GM18519 (cell line): ENCODE data around the gene TTN.
"Not testable (repeated sequence)": the region's sequence is repeated elsewhere in the genome, so short reads cannot be mapped to it uniquely, and the experiment has no call there.

Source experiments
- ATAC-seq: cut with Tn5 transposase; IDR thresholded peaks from one replicate; pipeline ENCODE4 v1.9.1; 2021; ENCODE audit warnings: mild to moderate bottlenecking, moderate library complexity; ENCODE audit not compliant: unreplicated experiment, low FRiP score

The TTN gene

DNA sequence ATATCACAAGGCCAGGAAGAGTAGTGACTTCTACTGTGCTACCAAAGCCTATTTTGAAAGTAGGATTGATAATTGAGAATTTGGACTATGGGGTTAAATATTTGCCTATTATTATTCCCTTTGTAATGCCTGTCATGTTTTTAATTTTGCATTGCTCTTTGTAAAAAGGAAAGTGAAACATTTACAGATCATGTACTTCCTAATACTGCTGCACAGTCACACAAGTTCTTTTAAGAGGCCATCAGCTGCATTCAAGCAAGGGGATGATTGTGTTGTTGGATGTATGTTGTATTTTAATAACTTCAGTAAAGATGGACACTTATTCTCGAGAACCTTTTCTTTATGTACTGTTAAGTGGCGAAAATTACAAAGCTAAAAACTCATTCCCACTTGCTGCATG, 256.9 kb downstream of the TTN start:
- peak; percentile 70 for ATAC-seq

DNA sequence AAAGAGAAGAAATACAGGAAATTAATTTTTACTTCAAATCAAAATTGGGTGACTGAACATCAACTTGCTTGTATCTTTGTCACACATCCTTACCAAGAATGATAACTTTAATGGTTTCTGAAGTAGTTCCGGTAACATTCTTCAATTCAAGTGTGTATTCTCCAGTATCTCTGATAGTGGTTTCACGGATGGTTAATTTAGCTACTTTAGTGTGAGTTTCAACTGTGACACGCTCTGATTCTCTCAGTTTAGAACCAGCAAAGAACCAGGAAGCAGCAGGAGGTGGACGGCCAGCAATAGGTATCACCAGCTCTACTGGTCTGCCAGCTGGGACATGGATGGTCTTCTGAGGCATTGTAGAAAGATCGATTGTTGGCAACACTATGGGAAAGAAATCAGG, 264.7 kb downstream of the TTN start:
- ATAC-seq, result no peak

DNA sequence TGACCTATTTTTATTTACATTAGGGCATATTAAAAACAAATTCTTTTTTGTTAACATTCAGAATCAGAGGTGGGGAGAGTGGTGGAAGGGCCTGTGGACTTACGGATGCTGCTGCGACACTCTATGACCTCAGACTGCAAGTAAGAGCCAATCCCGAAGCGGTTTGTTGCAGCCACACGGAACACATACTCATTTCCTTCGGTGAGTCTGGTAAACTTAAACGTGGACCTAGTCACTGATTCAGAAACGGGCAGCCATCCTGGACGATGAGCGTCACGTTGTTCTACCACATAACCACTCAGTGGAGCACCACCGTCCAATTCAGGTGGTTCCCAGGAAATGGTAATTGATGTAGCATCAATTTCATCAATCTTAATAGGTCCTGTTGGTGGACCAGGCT, 265.1 kb downstream of the TTN start:
- ATAC-seq, result no peak

DNA sequence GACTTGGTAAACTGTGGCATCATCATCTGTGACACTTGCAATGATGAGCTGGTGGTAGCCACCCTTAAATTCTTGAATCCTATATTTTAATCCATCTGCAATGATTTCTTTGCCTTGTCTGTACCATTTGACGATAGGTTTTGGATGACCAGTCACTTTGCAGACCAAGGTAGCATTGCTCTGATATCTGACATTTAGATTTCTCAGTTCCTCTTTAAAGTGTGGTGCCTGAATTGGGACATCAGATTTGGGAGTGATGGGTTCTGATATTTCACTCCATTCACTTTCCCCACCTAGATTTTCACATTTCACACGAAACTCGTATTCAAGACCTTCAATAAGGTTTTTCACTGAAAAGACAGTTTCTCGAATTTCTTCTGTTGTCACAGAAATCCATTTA, 271.2 kb downstream of the TTN start:
- ATAC-seq, result no peak

DNA sequence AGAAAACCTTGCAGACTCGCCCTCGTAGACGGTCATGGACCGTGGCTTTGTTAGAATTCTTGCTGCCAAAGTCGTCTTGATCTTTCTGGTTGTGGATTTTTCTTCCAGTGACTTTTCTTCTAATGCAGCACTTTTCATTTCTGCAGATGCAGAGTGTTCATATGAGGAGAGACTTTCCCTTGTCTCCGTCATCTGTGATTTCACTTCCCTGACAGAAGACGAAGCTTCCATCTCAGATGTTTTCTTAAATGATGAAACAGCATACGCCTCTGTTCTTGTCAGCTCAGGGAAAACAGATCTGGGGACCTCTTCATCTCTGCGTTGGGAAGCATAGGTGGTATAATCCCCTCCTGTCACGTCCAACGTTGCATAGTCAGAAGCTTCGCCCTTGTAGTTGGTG, 276.1 kb downstream of the TTN start:
- ATAC-seq, result no peak

DNA sequence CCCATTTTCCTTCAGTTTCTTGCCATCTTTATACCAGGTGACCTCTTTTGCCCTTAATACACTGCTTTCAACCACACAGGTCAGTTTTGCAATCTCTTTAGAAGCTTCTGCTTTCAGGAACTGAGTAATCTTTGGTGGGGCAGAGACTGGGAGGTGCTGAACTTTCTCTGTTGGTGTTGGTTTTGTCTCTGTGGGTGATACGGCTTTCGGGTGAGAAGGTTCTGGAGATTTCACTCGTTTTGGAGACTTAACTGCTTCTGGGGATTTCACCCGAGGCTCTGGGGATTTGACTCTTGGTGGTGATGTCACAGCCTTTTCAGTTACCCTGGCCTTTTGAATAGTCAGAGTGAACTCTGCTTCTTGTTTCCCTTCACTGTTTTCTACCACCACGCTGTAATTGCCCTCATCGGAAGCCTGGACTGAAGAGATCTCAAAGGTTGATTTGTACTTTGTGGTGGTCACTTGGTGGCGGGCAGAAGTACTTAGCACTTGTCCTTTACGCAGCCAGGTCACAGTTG, 276.5 kb downstream of the TTN start:
- ATAC-seq, result peak; percentile 94

DNA sequence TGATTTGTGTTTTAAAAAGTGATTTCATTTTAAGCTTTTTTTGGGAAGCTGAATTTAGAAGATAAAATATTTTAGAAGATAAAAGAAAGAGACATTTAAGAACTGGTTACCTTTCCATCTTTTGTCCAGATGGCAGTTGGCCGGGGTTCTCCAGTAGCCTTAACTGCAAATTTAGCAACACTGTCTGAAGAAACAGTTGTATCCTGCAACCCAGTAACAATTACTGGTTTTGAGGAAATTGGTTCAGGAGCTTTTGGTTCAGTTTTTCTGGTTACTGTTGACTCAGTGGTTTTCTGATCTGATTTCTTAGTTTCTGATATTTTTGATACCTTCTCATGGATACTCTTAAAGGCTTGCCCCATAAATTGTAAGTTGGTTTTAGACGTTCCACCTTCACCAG, 277.1 kb downstream of the TTN start:
- no peak for ATAC-seq

DNA sequence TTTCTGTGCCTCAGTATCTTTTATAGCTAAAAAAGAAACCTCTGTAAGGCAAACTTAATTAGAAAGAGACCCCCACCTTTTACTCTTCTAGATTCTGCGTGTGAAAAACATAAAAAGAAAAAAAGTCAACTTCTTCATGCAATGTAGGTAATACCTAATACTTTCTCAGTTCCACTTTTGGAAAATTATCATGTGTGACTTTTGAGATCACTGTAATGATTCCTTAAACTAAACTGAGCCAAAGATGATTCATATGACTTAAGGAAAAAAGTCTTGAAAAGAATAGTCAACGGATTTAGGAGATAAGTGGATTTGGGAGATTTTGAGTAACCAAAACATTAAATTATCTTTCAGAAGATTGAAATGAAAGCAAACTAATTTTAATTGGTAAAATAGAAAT, 278.0 kb downstream of the TTN start:
- ATAC-seq, result no peak

DNA sequence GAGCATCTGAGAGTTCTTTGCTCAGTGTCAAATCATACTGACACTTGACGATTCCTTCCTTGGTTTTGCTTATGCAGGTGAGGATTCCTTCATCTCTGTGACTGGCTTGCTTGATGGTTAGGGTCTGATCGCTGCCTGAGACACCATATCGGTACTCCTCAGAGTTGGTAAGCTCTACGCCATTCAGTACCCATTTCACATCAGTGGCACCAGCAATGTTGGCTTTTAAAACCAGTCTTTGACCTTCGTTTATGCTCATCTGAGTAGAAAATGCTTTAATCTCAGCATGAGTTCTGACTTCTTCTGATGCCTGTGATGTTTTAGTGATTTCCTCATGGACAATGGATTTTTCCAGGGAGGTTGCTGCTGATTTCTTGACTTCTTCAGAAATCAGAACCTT, 278.6 kb downstream of the TTN start:
- ATAC-seq, result no peak

DNA sequence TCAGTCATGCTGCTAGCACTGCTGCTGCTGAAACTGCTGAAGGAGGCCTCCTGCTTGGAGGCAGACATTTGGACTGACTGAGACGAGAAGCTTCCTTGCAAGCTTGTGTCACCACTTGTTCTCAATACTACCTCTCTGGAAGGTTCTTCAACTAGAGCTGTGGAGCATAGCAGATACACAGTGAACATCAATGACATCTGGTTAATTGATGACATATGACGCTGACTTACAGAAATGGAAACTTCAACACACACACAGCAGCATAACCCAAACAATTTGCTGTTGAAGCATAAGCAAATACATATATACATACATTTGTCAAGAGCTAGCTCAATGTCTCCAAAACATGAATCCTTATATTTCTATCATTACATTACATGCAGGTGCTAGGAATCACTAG, 279.6 kb downstream of the TTN start:
- no peak for ATAC-seq

DNA sequence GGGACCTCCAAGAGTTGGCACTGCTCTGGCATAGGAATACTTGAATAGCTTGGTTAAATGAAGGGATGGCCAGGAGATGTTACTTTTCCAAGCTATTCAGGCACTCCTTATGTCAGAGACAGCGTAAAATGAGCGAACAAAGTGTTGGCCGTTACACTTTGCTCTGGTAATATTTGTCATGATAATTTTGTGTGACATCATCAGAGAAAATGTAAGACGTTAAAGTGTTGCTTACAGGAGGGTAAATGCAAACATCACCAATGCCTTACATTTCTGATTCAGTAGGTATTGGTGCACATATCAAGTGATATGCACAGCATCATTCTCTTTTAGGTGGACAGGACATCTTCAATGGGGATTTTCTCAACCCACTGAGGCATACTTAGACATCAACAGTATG, 281.0 kb downstream of the TTN start:
- ATAC-seq, result no peak

DNA sequence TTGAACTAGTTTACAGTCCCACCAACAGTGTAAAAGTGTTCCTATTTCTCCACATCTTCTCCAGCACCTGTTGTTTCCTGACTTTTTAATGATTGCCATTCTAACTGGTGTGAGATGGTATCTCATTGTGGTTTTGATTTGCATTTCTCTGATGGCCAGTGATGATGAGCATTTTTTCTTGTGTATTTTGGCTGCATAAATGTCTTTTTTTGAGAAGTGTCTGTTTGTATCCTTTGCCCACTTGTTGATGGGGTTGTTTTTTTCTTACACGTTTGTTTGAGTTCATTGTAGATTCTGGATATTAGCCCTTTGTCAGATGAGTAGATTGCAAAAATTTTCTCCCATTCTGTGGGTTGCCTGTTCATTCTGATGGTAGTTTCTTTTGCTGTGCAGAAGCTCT, 281.8 kb downstream of the TTN start:
- ATAC-seq, result not testable (repeated sequence)

DNA sequence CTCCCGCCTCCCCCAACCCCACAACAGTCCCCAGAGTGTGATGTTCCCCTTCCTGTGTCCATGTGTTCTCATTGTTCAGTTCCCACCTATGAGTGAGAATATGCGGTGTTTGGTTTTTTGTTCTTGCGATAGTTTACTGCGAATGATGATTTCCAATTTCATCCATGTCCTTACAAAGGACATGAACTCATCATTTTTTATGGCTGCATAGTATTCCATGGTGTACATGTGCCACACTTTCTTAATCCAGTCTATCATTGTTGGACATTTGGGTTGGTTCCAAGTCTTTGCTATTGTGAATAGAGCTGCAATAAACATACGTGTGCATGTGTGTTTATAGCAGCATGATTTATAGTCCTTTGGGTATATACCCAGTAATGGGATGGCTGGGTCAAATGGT, 282.2 kb downstream of the TTN start:
- ATAC-seq, result not testable (repeated sequence)

DNA sequence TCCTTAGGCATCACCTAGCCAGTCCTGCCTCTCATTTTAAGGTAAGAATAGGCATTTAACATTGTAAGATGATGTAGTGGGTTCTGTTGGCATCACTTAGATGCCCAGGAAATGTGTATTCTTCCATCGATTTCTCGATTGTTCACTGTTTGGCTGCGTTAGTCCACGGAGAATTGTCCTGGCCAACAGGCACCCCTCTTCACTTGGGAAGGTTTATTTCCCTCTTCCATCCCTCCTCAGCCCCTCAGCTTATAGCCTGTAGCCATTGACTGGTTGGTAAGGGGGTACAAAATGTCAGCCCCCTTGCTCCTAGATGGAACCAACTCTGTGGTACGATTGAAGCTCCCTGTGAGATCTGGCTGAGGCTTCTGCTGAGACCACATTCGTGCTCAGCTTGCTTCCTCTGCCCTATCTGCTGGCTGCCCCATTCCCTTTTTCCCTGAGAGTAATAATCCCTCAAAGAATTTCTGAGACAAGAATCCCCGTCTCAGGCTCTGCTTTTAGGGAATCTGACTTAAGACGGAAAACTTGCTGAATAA, 283.6 kb downstream of the TTN start:
- ATAC-seq, result no peak

DNA sequence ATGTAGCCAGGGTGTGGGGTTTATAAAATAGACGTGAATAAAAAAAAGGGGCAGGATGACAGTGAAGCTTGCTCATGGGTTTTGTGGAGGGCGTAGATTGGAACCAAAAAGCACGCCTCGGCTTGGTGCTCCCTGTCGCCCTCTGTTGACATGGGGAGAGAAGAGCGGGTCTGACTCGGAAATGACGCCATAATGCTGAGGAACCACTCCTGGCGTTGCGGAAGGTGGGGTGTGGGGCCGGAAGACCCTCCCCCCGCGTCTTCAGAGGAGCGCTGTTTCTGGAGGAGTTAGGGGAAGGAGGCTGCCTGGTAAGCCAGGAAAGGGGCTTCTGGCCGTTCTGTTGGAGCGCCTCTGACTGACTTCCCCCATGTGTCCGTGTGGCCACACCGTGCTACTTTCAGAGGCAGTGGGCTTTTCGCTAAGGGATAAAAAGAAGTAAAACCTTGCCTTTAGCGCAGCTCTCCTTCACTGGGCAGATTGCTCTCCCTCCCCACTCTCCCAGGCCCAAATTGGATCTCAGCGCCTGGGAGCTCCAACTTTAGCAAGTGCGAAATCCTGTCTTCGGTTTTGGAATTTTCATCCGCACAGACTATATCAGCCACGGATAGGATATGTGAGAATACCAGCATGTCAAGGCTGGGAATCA, 284.1 kb downstream of the TTN start:
- ATAC-seq, result peak; percentile 62

DNA sequence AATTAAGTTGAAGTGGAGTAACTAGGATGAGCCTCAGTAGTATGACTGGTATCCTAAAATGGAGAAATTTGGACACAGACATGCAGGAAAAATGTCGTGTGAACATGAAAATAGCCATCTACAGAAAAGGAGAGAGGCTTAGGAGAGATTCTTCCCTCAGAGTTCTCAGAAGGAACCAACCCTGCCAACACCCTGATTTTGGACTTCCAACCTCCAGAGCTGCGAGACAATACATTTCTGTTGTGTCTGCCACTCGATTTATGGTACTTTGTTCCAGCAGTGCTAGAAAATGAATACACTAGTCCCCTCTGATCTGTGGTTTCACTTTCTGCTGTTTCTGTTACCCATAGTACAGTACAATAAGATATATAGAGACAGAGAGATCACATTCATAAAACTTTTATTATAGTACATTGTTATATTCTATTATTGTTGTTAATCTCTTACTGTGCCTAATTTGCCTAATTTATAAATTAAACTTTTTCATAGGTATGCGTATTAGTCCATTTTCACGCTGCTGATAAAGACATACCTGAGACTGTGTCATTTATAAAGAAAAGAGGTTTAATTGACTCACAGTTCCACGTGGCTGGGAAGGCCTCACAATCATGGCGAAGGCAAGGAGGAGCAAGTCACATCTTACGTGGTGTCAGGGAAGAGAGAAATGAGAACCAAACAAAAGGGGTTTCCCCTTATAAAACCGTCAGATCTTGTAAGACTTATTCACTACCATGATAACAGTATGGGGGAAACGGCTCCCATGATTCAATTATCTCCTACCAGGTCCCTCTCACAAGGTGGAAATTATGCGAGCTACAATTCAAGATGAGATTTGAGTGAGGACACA, 285.7 kb downstream of the TTN start:
- ATAC-seq, result no peak

DNA sequence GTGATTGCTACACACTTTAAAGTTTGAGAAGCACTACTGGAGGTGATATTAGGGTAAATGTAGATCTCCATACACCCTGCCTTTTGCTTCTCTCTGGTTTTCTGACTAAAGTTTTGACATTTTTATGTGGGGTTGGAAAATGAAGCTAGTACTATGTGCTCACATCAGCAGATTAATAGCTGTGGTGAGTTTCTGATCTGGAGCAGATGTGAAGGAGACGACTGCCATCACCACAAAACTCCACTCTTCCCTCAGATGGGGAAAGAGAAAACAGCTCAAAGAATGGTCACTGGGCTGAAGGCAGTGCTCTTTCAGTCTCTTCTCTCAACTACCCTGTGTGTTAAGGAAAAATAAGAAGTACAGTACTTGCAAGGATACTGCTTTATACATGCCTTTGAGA, 289.7 kb downstream of the TTN start:
- no peak for ATAC-seq

DNA sequence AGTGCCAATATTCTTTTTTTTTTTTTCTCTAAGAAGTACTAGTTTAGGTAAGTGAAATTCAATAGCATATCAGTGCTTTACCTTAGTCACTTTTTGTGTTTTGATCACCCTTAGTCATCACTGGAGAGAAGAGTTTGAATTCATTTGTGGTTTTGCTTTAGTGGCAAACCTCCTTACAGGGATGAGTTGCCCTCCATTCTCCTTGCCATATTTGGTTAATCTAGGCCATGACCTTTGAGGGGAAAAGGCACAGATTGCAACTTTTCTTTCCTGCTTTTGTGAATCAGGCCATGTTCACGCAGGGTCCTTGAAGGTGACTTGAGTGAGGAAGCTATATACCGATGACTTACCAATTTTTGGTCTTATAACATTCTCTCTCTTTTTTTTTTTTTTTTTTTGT, 292.6 kb downstream of the TTN start:
- ATAC-seq, result no peak

DNA sequence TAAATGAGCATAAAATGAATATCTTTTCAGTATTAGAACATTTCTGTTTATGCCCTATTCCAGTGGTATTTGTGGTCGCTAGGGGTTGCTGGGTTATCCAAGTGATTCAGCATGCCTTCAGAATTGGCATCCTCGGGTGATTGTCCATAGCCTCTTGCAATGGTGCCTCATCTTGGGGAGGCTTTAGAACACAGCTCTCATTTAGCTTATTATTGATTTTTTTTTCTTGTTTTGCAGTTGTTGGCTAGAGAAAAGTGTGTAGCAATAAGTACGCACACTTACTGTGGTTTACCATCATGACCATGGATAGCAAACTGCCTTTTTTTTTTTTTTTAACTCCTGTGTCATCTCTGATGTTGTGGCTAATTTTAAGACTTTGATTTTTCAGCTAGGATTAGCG, 293.3 kb downstream of the TTN start:
- ATAC-seq, result no peak

DNA sequence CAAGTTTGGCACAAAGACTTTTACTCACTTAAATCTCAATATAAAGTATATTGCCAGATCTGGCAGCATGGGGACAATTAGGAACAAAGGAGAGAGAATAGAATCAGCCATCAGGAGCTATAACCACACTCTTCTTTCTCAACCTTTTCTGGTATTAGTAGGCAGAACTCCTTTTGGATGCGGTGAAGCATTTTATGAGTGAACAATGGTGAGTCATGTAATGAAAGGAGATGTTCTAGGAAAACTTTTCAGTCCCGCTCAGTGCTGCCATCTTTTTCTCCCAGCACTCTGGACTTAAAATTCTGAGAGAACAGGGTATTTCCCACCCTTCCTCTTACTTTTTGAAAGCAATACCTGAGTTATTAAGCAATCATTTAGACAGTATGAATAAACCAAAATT, 294.7 kb downstream of the TTN start:
- no peak for ATAC-seq

DNA sequence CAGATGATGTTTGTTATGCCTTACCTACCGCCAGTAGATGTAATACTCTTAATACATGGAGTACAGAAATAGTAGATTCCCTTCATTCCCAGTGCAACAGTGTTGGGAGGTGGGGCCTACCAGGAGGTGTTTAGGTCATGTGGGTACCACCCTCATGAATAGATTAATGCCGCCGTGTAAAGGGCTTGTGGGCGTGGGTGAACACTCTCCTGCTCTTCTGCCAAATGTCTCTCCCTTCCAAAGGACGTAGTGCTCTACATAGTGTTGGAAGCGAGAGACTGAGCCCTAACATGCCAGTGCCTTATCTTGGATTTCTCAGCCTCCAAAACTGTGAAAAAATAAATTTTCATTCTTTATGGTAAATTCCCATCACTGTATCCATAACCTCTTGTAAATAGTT, 296.8 kb downstream of the TTN start:
- no peak for ATAC-seq

DNA sequence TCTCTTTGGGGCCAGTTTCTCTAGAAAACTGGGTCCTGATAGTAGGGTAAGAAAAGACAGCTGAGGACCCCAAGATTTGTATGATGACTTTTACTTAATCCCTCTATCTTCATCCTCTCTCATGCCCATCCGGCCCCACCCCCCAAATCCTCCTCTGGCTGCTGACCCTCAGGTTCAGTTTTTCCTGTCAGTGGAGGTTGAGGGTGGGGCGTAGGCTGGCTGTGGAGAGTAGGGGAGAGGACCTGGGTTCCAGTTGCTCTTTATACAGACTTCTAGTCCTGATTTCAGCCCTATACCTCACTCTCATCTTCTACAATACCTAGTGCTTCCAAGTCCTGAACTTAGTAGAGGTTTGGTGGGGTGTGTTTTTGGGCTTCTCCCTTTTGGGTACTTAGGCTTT, 298.6 kb downstream of the TTN start:
- no peak for ATAC-seq
